B cell (primary cell): ENCODE results near the gene DIAPH1. TPM values are rescaled to one million over a fixed set of nuclear protein-coding genes. Genes with fewer than 3 reads are reported as not detected.
A peak's percentile ranks its signal among the peaks of the same experiment; 100 is the strongest.

Experiments
- ATAC-seq: fragments of 200-7000 bp; cut with Tn5 transposase; one replicate; pipeline ENCODE4 v1.10.0; 2021; ENCODE audit warnings: low read depth, mild to moderate bottlenecking, moderate number of reproducible peaks, moderate library complexity
- CTCF ChIA-PET: fragments of 350-600 bp; sonication (Branson Sonifier 250); formaldehyde crosslinking; loops from one replicate; lab custom pipeline; 2021; ENCODE audit warnings: antibody characterized with exemption, inconsistent platforms; lab: Charles Lee
- POLR2A ChIA-PET: fragments of 350-600 bp; sonication (Branson Sonifier 250); formaldehyde crosslinking; loops from one replicate; lab custom pipeline; 2021; ENCODE audit warnings: antibody characterized with exemption; lab: Charles Lee
- DNase-seq: peaks from one replicate; pipeline ENCODE4 v3.0.0; 2013
- H2AFZ ChIP-seq: 2 replicates; pipeline ENCODE4 v1.6.1; 2012; ENCODE audit warnings: mild to moderate bottlenecking, low read depth, low read length; ENCODE audit not compliant: insufficient read depth, poor library complexity, severe bottlenecking
- H3K27ac ChIP-seq, 2 donors: 1 replicate in 1 of 2; 2 replicates in 1 of 2; pipeline ENCODE4 v1.5.1; 2012 to 2013; ENCODE audit warnings: low read length in 2 of 2, mild to moderate bottlenecking in 2 of 2, moderate library complexity in 1 of 2
- H3K27me3 ChIP-seq, 4 experiments: fragments of 200-600 bp in 1 of 4; sonication (generic) in 1 of 4; replicated peaks in 1 of 4; 1 replicate in 2 of 4; 2 replicates in 2 of 4; pipeline versions ENCODE4 v1.6.1 to v1.7.0; 2013 to 2016; ENCODE audit warnings: low read length in 3 of 4, mild to moderate bottlenecking in 2 of 4, mixed read lengths in 1 of 4, moderate library complexity in 1 of 4; ENCODE audit not compliant: insufficient read depth in 4 of 4, control insufficient read depth in 3 of 4; ENCODE audit errors: control extremely low read depth in 1 of 4
- H3K36me3 ChIP-seq, 2 experiments: replicated peaks in 1 of 2; 1 replicate in 1 of 2; 2 replicates in 1 of 2; pipeline versions ENCODE4 v1.6.1 to v1.7.1; 2013; ENCODE audit warnings: low read length in 1 of 2; ENCODE audit not compliant: insufficient read depth in 2 of 2, control insufficient read depth in 1 of 2; ENCODE audit errors: control extremely low read depth in 1 of 2, extremely low read depth in 1 of 2
- H3K4me1 ChIP-seq, 2 donors: fragments of 200-600 bp in 1 of 2; sonication (generic) in 1 of 2; 1 replicate in 1 of 2; 2 replicates in 1 of 2; pipeline versions ENCODE4 v1.5.1 to v1.6.1; 2013 to 2017; ENCODE audit warnings: low read length in 2 of 2; ENCODE audit not compliant: control insufficient read depth in 2 of 2, insufficient read depth in 2 of 2
- H3K4me2 ChIP-seq: replicated peaks from 2 replicates; pipeline ENCODE3; 2012; ENCODE audit warnings: mild to moderate bottlenecking, low read depth, low read length; ENCODE audit not compliant: poor library complexity, severe bottlenecking
- H3K4me3 ChIP-seq, 5 experiments: fragments of 200-600 bp in 1 of 5; sonication (generic) in 1 of 5; 1 replicate in 3 of 5; 2 replicates in 2 of 5; pipeline versions ENCODE4 v1.5.1 to v1.7.0; 2011 to 2016; ENCODE audit warnings: low read length in 4 of 5, mild to moderate bottlenecking in 4 of 5, low read depth in 2 of 5, control low read depth in 1 of 5, moderate library complexity in 1 of 5; ENCODE audit not compliant: insufficient read depth in 1 of 5; ENCODE audit errors: control extremely low read depth in 1 of 5, extremely low read depth in 1 of 5
- H3K79me2 ChIP-seq: fragments of 200-600 bp; sonication (generic); one replicate; pipeline ENCODE4 v1.6.0; 2016; ENCODE audit warnings: low read length; ENCODE audit not compliant: control insufficient read depth, insufficient read depth
- H3K9ac ChIP-seq: fragments of 200-600 bp; sonication (generic); 2 replicates; pipeline ENCODE4 v1.6.1; 2017; ENCODE audit warnings: mild to moderate bottlenecking, low read length, moderate library complexity
- H3K9me3 ChIP-seq, 3 donors: one replicate each; pipeline versions ENCODE4 v1.6.1 to v1.7.1; 2013; ENCODE audit warnings: low read length in 2 of 3; ENCODE audit not compliant: control insufficient read depth in 2 of 3, insufficient read depth in 1 of 3; ENCODE audit errors: control extremely low read depth in 1 of 3
- H4K20me1 ChIP-seq: 2 replicates; pipeline ENCODE4 v1.6.0; 2012; ENCODE audit warnings: mild to moderate bottlenecking, low read length; ENCODE audit not compliant: insufficient read depth, control insufficient read depth, poor library complexity, severe bottlenecking
- H3K27ac Mint-ChIP-seq: one replicate; pipeline ENCODE4 v1.8.0; 2021; ENCODE audit warnings: mixed read lengths
- H3K27me3 Mint-ChIP-seq: one replicate; pipeline ENCODE4 v1.8.0; 2021; ENCODE audit warnings: mixed read lengths
- H3K4me1 Mint-ChIP-seq: one replicate; pipeline ENCODE4 v1.8.0; 2021; ENCODE audit warnings: mixed read lengths
- H3K4me3 Mint-ChIP-seq: one replicate; pipeline ENCODE4 v1.8.0; 2021; ENCODE audit warnings: mixed read lengths
- H3K9me3 Mint-ChIP-seq: one replicate; pipeline ENCODE4 v1.8.0; 2022; ENCODE audit warnings: mixed read lengths; ENCODE audit not compliant: insufficient read depth
- EZH2 ChIP-seq: IDR thresholded peaks from 2 replicates; pipeline ENCODE4 v1.6.1; 2012; ENCODE audit warnings: borderline replicate concordance, low read depth, mild to moderate bottlenecking, moderate library complexity, low read length; ENCODE audit not compliant: insufficient read depth, poor library complexity, severe bottlenecking
- WGBS: methylation state at CpG from one replicate; pipeline ENCODE4 v1.1.5; 2013; ENCODE audit warnings: missing lambda C conversion rate; ENCODE audit not compliant: insufficient coverage; 5-methylcytosine and 5-hydroxymethylcytosine counted together
- intact Hi-C: fragments of 100-400 bp; cut with micrococcal nuclease; formaldehyde crosslinking; loops from one replicate; pipeline ENCODE4 v1.10.0; 2022
- polyA plus RNA-seq: library from polyadenylated mRNA; depleted of rRNA; stranded (reverse); fragments of >200 nt; gene quantifications from 2 replicates; pipeline ENCODE4 v1.2.3, GENCODE V29; 2012
- total RNA-seq, 2 donors: library from RNA; stranded (reverse); fragments of 120-200 nt in 1 of 2; gene quantifications; 1 replicate in 1 of 2; 2 replicates in 1 of 2; pipeline versions ENCODE4 v1.2.3 to v1.2.4, GENCODE V29; 2013 to 2022
- TF ChIP-seq, protein P1 (sequence below): fragments of 200-600 bp; IDR thresholded peaks from one replicate; pipeline ENCODE4 v1.8.0; 2022; ENCODE audit warnings: antibody characterized with exemption, mild to moderate bottlenecking

DIAPH1 gene
- total and polyA plus RNA-seq, 2 donors (not counting 1 experiment from before 2014, with no cell fraction given), result 59.7 to 113 TPM

DNA sequence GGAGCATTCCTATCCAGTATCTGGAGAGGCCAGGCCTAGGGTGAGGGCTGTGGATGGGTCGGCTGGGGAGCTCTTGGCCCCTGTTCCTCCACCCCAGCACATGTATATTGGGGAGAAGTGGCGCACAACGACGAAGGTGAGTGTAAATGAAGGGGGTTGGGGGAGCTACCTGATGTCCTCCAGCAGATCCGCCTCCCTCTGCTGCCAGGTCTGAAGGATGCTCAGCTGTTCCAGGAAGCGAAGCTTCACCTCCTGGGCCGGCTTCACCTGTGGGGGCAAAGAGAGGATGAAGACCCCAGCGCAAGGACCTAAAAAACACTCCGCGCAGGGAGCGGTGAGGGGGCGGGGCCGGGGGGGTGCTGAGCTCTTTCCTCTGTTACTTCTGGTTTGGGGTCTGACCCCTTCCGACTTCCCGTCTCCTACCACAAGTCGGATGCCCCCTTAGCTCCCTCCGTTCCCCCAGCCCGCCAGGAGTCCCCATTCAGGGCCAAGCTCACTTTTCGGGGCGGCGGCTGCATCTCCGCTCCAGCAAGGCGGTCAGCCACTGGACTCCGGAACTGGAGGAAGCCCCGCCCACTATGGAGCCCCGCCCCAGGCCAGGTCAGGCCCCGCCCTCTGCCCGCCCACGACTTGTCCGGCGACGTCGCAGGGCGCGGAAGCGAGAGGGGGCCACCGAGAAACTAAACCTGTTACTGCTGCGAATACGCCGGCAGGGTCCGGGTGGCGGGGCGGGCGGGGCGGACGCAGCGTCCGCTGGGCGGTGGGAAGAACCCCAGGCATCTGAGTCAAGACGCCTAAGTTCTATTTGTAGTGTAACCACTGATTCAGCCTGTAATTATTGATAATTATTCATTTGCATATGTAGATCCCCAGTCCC, 32.3 kb upstream of the DIAPH1 start, which contains the start of gene FCHSD1:
FCHSD1 (minus strand) TSS at position 568 of the 877 bp plus-strand sequence; CDS start at position 518, 50 bp downstream.
- peaks cover 7% of the 10 kb centered on the region for H3K27me3 Mint-ChIP-seq
- peak within 1 kb of the TSS; percentile 99 for H3K4me3 Mint-ChIP-seq
- WGBS, result 5% methylated on average over 46 of the region's 50 CpGs
- peak within 1 kb of the TSS; percentile 60 to 82 for H3K27ac ChIP-seq
- H3K36me3 ChIP-seq, result peaks cover 7 to 17% of the 10 kb centered on the region in 2 experiments
- H2AFZ ChIP-seq, result peak within 1 kb of the TSS; percentile 97
- H4K20me1 ChIP-seq, result no peaks in the 10 kb centered on the region
- peak; percentile 100 for ATAC-seq
- H3K4me1 Mint-ChIP-seq, result peaks cover 34% of the 10 kb centered on the region
- no peaks in the 10 kb centered on the region for H3K9me3 Mint-ChIP-seq
- POLR2A ChIA-PET, result interaction anchor here (0.6 to 1.7 kb wide), 10 partner anchors 11 to 492 kb away, joined by 3 to 22 read pairs (median 4); partner anchors contain the start of genes ARAP3, DIAPH1, HDAC3 and RELL2
- H3K27ac Mint-ChIP-seq, result peak within 1 kb of the TSS; percentile 98
- peaks cover 8% of the 10 kb centered on the region for H3K79me2 ChIP-seq
- peak within 1 kb of the TSS; percentile 75 for H3K9ac ChIP-seq
- intact Hi-C loops, result loop anchor here (1.0 to 10.0 kb wide), 6 partner anchors 15 to 454 kb away; partner anchors contain the start of genes HDAC3, NDFIP1, RELL2 and RNF14
- no peaks in the 10 kb centered on the region for H3K9me3 ChIP-seq
- H3K4me3 ChIP-seq, result peak within 1 kb of the TSS; percentile 53 to 84 (median 70)
- peak; percentile 89 for DNase-seq
- CTCF ChIA-PET, result interaction anchor here (0.7 to 3.0 kb wide), 11 partner anchors 14 to 331 kb away, joined by 3 to 22 read pairs (median 5); partner anchors contain the start of genes DIAPH1, HDAC3, RELL2 and RNF14
- H3K27me3 ChIP-seq, result peaks cover 0 to 8% (median 0%) of the 10 kb centered on the region in 4 experiments
- H3K4me2 ChIP-seq, result peak within 1 kb of the TSS; percentile 87
- H3K4me1 ChIP-seq, result peaks cover 14 to 22% of the 10 kb centered on the region in 2 donors
- TF ChIP-seq, protein P1, sequence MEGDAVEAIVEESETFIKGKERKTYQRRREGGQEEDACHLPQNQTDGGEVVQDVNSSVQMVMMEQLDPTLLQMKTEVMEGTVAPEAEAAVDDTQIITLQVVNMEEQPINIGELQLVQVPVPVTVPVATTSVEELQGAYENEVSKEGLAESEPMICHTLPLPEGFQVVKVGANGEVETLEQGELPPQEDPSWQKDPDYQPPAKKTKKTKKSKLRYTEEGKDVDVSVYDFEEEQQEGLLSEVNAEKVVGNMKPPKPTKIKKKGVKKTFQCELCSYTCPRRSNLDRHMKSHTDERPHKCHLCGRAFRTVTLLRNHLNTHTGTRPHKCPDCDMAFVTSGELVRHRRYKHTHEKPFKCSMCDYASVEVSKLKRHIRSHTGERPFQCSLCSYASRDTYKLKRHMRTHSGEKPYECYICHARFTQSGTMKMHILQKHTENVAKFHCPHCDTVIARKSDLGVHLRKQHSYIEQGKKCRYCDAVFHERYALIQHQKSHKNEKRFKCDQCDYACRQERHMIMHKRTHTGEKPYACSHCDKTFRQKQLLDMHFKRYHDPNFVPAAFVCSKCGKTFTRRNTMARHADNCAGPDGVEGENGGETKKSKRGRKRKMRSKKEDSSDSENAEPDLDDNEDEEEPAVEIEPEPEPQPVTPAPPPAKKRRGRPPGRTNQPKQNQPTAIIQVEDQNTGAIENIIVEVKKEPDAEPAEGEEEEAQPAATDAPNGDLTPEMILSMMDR, result no peak
- TF ChIP-seq EZH2, result no peak
